GM19023 (cell line): ENCODE results near the gene PXDC1.
"Not testable (repeated sequence)": the region's sequence is repeated elsewhere in the genome, so short reads cannot be mapped to it uniquely, and the experiment has no call there.

Source experiments
- ATAC-seq: cut with Tn5 transposase; IDR thresholded peaks from one replicate; pipeline ENCODE4 v1.9.1; 2021; ENCODE audit warnings: mild to moderate bottlenecking, moderate library complexity; ENCODE audit not compliant: unreplicated experiment

PXDC1 gene

GRCh38 chr6:3762852-3763251 is 11.3 kb upstream of the PXDC1 start:
- ATAC-seq: no peak

- no peak for ATAC-seq
These were observed 10.8 kb upstream of the PXDC1 start for GRCh38 chr6:3762359-3762758.

GRCh38 chr6:3761989-3762270 is 10.4 kb upstream of the PXDC1 start:
- no peak for ATAC-seq

GRCh38 chr6:3759646-3760232 is 8.2 kb upstream of the PXDC1 start:
- ATAC-seq: no peak

- ATAC-seq: no peak
These were observed 7.3 kb upstream of the PXDC1 start for GRCh38 chr6:3758842-3759144.

GRCh38 chr6:3757998-3758841 is 6.7 kb upstream of the PXDC1 start:
- ATAC-seq: not testable (repeated sequence)

- ATAC-seq: no peak
These were observed 5.7 kb upstream of the PXDC1 start for GRCh38 chr6:3757241-3757641.

- ATAC-seq: no peak
These were observed 5.0 kb upstream of the PXDC1 start for GRCh38 chr6:3756546-3756945.

- no peak for ATAC-seq
These were observed 4.4 kb upstream of the PXDC1 start for GRCh38 chr6:3755637-3756545.

GRCh38 chr6:3754776-3755175 is 3.3 kb upstream of the PXDC1 start:
- no peak for ATAC-seq

- ATAC-seq: not testable (repeated sequence)
These were observed 2.7 kb upstream of the PXDC1 start for GRCh38 chr6:3754032-3754725.

- ATAC-seq: no peak
These were observed 1.8 kb upstream of the PXDC1 start for GRCh38 chr6:3753228-3753835.

GRCh38 chr6:3752531-3753227 is 1.2 kb upstream of the PXDC1 start:
- no peak for ATAC-seq

- ATAC-seq: peak; percentile 46
These were observed 417 bp upstream of the PXDC1 start for GRCh38 chr6:3751730-3752530.

- no peak for ATAC-seq
These were observed 1.0 kb downstream of the PXDC1 start for GRCh38 chr6:3750317-3751076.

- no peak for ATAC-seq
These were observed 1.6 kb downstream of the PXDC1 start for GRCh38 chr6:3749977-3750316.

GRCh38 chr6:3749067-3749841 is 2.3 kb downstream of the PXDC1 start:
- ATAC-seq: no peak
